CD4-positive, alpha-beta T cell (primary cell): ENCODE measurements around the gene ASCC3. TPM values are rescaled to one million over a fixed set of nuclear protein-coding genes. Genes with fewer than 3 reads are reported as not detected.

Source experiments
- ATAC-seq: fragments of 200-7000 bp; cut with Tn5 transposase; one replicate; pipeline ENCODE4 v1.10.0; 2022; ENCODE audit warnings: mild to moderate bottlenecking; ENCODE audit not compliant: poor library complexity
- CTCF ChIA-PET: fragments of 350-600 bp; sonication (Branson Sonifier 250); formaldehyde crosslinking; loops from one replicate; lab custom pipeline; 2021; ENCODE audit warnings: antibody characterized with exemption, inconsistent platforms; lab: Charles Lee
- POLR2A ChIA-PET: fragments of 350-600 bp; sonication (Branson Sonifier 250); formaldehyde crosslinking; loops from one replicate; lab custom pipeline; 2021; ENCODE audit warnings: antibody characterized with exemption, inconsistent platforms; lab: Charles Lee
- DNase-seq, 14 experiments: peaks; one replicate each; pipeline ENCODE4 v3.0.0-alpha.2; 2013 to 2020; ENCODE audit warnings: mixed read lengths in 2 of 14
- H3K27ac ChIP-seq, 2 donors: one replicate each; pipeline versions ENCODE4 v1.5.1 to v1.7.0; 2013; ENCODE audit warnings: low read length in 2 of 2, low read depth in 1 of 2, mild to moderate bottlenecking in 1 of 2
- H3K27me3 ChIP-seq, 2 experiments: 1 replicate in 1 of 2; 2 replicates in 1 of 2; pipeline versions ENCODE4 v1.6.1 to v1.7.0; 2013; ENCODE audit warnings: low read length in 2 of 2, control low read depth in 1 of 2, mild to moderate bottlenecking in 1 of 2, moderate library complexity in 1 of 2; ENCODE audit not compliant: insufficient read depth in 2 of 2, control insufficient read depth in 1 of 2
- H3K36me3 ChIP-seq: one replicate; pipeline ENCODE4 v1.6.1; 2013; ENCODE audit warnings: low read length, control low read depth; ENCODE audit not compliant: insufficient read depth
- H3K4me1 ChIP-seq: one replicate; pipeline ENCODE4 v1.6.1; 2013; ENCODE audit warnings: low read length, control low read depth; ENCODE audit not compliant: insufficient read depth
- H3K4me3 ChIP-seq: one replicate; pipeline ENCODE4 v1.5.1; 2013; ENCODE audit warnings: mild to moderate bottlenecking, low read length, moderate library complexity
- H3K9me3 ChIP-seq, 2 experiments: 1 replicate in 1 of 2; 2 replicates in 1 of 2; pipeline versions ENCODE4 v1.6.1 to v1.7.0; 2013; ENCODE audit warnings: low read length in 2 of 2, mild to moderate bottlenecking in 2 of 2, control low read depth in 1 of 2, moderate library complexity in 1 of 2; ENCODE audit not compliant: control insufficient read depth in 1 of 2, insufficient read depth in 1 of 2
- H3K27ac Mint-ChIP-seq: one replicate; pipeline ENCODE4 v1.8.0; 2020; ENCODE audit warnings: mixed read lengths
- H3K27me3 Mint-ChIP-seq: one replicate; pipeline ENCODE4 v1.8.0; 2021; ENCODE audit warnings: mixed read lengths
- H3K36me3 Mint-ChIP-seq: one replicate; pipeline ENCODE4 v1.8.0; 2021; ENCODE audit warnings: low read depth, mixed read lengths
- H3K4me1 Mint-ChIP-seq: one replicate; pipeline ENCODE4 v1.8.0; 2021; ENCODE audit warnings: low read depth, mixed read lengths
- H3K4me3 Mint-ChIP-seq: one replicate; pipeline ENCODE4 v1.8.0; 2020; ENCODE audit warnings: mild to moderate bottlenecking, mixed read lengths
- H3K9me3 Mint-ChIP-seq: one replicate; pipeline ENCODE4 v1.8.0; 2020; ENCODE audit warnings: mixed read lengths
- CTCF ChIP-seq: fragments of 200-600 bp; IDR thresholded peaks from one replicate; pipeline ENCODE4 v1.8.0; 2022; ENCODE audit warnings: antibody characterized with exemption, mild to moderate bottlenecking
- intact Hi-C, 2 experiments: fragments of 100-400 bp; cut with DNase I in 1 of 2; cut with micrococcal nuclease in 1 of 2; formaldehyde crosslinking; loops; one replicate each; pipeline versions ENCODE4 v1.15.1 to v1.9.0; 2023 to 2025; cut with DNase I, micrococcal nuclease
- total RNA-seq, 174 experiments: library from RNA in 2 of 174; stranded (reverse) in 2 of 174; gene quantifications; one replicate each; pipeline ENCODE4 v1.2.3 and lab custom pipeline; 2021 to 2026

Gene ASCC3
- total RNA-seq, 2 experiments from 2014 or later = 28.9 to 30.4 TPM

DNA sequence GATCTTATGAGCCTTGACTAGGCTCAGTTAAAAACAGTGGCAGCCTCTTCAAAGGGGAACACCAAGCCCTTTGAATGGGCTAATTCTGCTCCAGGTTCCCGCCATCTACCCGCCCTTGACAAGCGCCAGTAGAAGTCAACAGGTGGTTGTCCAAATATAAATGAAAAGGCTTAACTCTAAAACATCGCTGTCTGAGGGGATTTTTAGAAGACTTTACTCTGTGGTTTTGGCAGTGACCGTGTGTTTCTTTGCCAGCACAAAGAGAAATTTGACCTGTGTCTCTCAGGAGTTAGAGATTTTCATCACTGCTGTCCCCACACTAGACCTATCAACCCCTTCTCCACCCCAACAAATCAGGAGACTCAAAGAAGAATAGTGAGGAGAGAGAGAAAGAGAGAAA lies 396.7 kb downstream of the ASCC3 start:
- Histone ChIP-seq H3K27me3 (peaks cover 6 to 7% of the 10 kb centered on the region in 2 experiments), H3K4me1 (no peaks in the 10 kb centered on the region), H3K36me3 (no peaks in the 10 kb centered on the region), H3K27ac (no peak overlapping the region), H3K9me3 (no peaks in the 10 kb centered on the region), H3K4me3 (no peak overlapping the region)
- H3K27ac Mint-ChIP-seq = no peak overlapping the region
- CTCF ChIA-PET = no interaction called here
- intact Hi-C loops = no loop called here
- no peaks in the 10 kb centered on the region for H3K36me3 Mint-ChIP-seq
- H3K4me1 Mint-ChIP-seq = no peaks in the 10 kb centered on the region
- TF ChIP-seq CTCF = no peak
- H3K9me3 Mint-ChIP-seq = no peaks in the 10 kb centered on the region
- H3K4me3 Mint-ChIP-seq = no peak overlapping the region
- H3K27me3 Mint-ChIP-seq = peaks cover 32% of the 10 kb centered on the region
- ATAC-seq = no peak
- DNase-seq = no peak
- POLR2A ChIA-PET = no interaction called here

GRCh38 chr6:100482698-100483097 lies 398.4 kb downstream of the ASCC3 start:
- Histone ChIP-seq H3K27me3 (peaks cover 0 to 12% of the 10 kb centered on the region in 2 experiments), H3K27ac (no peak overlapping the region), H3K4me1 (no peaks in the 10 kb centered on the region), H3K36me3 (no peaks in the 10 kb centered on the region), H3K9me3 (no peaks in the 10 kb centered on the region), H3K4me3 (no peak overlapping the region)
- POLR2A ChIA-PET = no interaction called here
- no peak for TF ChIP-seq CTCF
- DNase-seq = no peak
- CTCF ChIA-PET = no interaction called here
- Mint-ChIP-seq H3K27ac (no peak overlapping the region), H3K4me1 (no peaks in the 10 kb centered on the region), H3K4me3 (no peak overlapping the region), H3K9me3 (no peaks in the 10 kb centered on the region), H3K27me3 (peaks cover 39% of the 10 kb centered on the region), H3K36me3 (no peaks in the 10 kb centered on the region)
- no peak for ATAC-seq
- intact Hi-C loops = no loop called here

GRCh38 chr6:100479179-100480035 lies 401.7 kb downstream of the ASCC3 start:
- H3K36me3 Mint-ChIP-seq = no peaks in the 10 kb centered on the region
- POLR2A ChIA-PET = no interaction called here
- peaks cover 50% of the 10 kb centered on the region for H3K27me3 Mint-ChIP-seq
- H3K9me3 Mint-ChIP-seq = no peaks in the 10 kb centered on the region
- ATAC-seq (no peak), DNase-seq (peak in 3 of 14 experiments; percentile 29 to 43 (median 38))
- CTCF ChIA-PET = no interaction called here
- no peak overlapping the region for H3K27ac Mint-ChIP-seq
- no peaks in the 10 kb centered on the region for H3K36me3 ChIP-seq
- H3K27ac ChIP-seq = no peak overlapping the region
- TF ChIP-seq CTCF = peak; percentile 41
- intact Hi-C loops = loop anchor here (5.0 to 10.0 kb wide), 4 partner anchors 365 to 1147 kb away; no protein-coding TSS in a partner anchor
- H3K4me1 ChIP-seq = no peaks in the 10 kb centered on the region
- no peak overlapping the region for H3K4me3 Mint-ChIP-seq
- H3K4me3 ChIP-seq = no peak overlapping the region
- no peaks in the 10 kb centered on the region for H3K4me1 Mint-ChIP-seq
- no peaks in the 10 kb centered on the region for H3K9me3 ChIP-seq
- peaks cover 0 to 19% of the 10 kb centered on the region in 2 experiments for H3K27me3 ChIP-seq
